HG03521 (cell line): Measurements from ENCODE around the gene GAL3ST1.
A peak's percentile ranks its signal among the peaks of the same experiment; 100 is the strongest.
"Not testable (repeated sequence)": the region's sequence is repeated elsewhere in the genome, so short reads cannot be mapped to it uniquely, and the experiment has no call there.

Source experiments
- ATAC-seq: cut with Tn5 transposase; IDR thresholded peaks from one replicate; pipeline ENCODE4 v1.9.1; 2021; ENCODE audit warnings: mild to moderate bottlenecking, moderate library complexity; ENCODE audit not compliant: unreplicated experiment

The GAL3ST1 gene

DNA sequence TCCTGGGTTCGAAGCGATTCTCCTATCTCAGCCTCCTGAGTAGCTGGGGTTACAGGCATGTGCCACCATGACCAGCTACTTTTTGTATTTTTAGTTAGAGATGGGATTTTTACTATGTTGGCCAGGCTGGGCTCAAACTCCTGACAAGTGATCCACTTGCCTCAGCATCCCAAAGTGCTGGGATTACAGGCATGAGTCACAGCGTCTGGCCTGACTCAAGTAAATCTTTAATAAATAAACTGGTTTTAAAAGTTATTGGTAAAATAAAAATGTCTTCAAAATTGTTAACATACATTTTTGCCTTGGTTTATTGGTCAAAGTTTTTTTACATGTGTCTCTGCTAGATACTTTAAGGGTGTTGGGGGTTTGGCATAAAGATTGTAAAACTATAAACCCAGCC, 24.5 kb upstream of the GAL3ST1 start:
- ATAC-seq = no peak

- ATAC-seq = no peak
Observed at GRCh38 chr22:30596886-30597285, 22.4 kb upstream of the GAL3ST1 start.

DNA sequence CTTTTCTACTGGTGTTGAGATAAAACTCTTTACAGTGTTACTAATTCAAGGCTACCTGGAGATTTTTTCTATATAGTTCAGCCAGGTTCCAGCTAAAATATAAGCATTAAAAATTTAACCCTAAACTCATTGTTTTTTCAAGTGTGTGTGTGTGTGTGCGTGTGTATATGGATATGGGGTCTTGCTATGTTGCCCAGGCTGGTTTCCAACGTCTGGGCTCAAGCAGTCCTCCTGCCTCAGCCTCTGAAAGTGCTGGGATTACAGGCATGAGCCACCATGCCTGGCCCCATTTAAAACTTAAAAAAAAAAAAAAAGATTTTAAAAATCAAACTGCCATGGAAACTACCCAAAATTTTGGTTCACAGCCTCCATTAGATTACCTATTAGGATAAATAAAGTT, 21.7 kb upstream of the GAL3ST1 start:
- no peak for ATAC-seq

DNA sequence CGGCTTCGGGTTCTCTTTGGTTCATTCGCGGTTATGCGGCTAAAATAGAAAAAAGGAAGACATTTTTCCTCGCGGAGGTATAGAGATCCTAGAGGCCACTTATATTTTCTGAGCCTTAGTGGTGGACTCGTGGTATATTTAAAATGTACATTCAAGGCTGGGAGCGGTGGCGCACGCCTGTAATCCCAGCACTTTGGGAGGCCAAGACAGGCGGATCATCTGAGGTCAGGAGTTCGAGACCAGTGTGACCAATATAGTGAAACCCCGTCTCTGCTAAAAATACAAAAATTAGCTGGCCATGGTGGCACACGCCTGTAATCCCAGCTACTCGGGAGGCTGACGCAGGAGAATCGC, 17.9 kb upstream of the GAL3ST1 start:
- not testable (repeated sequence) for ATAC-seq

DNA sequence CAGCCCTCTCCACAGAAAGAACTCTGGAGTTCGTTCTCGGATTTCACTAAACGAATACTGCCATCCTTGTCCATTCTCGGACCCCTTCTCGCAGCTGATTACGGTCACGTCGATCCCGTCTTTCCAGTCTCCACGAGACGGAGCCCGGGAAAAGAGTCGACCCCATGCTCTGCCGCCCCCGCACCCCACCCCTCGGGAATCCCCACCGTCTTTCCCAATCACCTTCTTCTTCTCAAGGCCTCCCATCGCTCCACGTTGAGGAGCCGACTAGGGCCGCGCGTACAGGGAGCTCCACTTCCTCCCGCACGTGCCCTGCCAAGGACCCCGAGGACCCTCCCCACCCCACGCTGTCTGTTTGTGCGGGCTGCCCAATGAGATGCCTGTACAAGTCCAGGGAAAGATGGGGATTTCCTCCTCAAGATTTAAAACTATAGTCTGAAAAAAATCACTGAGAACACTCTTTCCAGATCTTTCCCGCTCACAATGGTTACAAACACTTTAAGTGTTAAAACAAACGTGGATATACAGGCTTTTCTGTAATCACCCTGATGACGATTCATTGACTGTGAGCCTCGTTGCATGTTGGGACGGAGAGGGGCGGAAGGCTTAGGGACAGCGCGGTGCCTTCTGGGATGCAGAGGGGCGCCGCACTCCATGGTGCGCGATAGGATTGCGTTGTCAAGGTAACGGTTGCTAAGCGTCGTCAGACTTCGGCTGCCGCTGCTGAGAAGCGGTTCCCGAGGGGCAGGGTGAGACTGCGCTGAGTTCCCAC, 17.3 kb upstream of the GAL3ST1 start, which contains the start of gene PES1:
Gene PES1, minus strand, starts transcription at position 323 of the 772 bp plus-strand sequence. Its CDS starts 77 bp downstream, at position 246.
- ATAC-seq = peak; percentile 96

DNA sequence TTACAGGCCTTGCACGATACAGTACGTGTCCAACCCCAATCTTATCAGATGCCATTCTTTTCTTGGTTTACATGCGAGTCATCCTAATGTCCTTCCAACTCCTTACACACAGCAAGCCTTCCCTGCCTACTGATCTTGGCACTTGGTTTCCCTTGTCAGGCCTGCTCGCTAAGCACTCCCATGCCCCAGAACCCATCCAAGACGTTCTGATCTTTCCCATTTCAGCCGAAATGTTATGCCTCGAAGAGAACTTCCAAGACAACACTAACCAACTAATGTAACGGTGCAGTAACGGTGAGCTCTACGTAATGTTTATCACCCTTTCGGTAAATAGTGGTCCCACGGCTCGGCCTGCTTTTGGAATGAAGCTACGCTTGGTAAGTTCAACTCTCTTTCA, 16.7 kb upstream of the GAL3ST1 start:
- no peak for ATAC-seq

DNA sequence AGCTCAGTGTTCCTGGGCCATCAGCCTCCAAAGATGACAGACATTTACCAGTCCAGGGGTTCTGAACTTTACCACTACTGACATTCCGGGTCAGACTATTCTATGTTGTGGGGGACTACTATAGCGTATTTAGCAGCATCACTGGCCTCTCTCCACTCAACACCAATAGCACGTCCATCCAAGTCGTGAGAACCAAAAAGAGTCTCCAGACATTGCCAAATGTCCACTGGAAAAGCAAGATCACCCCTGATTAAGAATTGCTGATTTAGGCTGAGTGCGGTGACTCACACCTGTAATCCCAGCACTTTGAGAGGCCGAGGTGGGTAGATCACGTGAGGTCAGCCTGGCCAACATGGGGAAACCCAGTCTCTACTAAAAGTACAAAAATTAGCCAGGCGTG, 11.9 kb upstream of the GAL3ST1 start:
- no peak for ATAC-seq

DNA sequence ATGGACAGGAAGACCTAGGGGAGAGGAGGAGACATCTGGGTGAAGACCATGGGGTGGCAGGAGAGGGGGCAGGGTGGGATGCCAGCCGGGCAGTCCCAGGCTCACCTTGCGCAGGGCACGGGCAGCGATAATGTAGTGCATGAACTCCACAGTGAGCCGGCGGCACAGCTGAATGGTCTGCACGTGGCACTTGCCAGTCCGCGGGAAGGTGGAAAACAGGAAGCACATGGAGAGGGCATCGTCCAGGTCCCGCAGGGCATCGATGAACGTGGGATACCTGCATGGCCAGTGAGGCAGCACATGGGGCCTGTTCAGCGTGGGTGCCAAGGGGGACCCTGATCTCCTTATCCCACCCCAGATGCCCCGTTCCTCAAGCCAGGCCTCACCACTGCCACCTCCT, 10.0 kb upstream of the GAL3ST1 start:
- ATAC-seq = no peak

- no peak for ATAC-seq
Observed at GRCh38 chr22:30582788-30583545, 8.5 kb upstream of the GAL3ST1 start.

GRCh38 chr22:30582051-30582450, 7.6 kb upstream of the GAL3ST1 start:
- no peak for ATAC-seq

GRCh38 chr22:30580896-30581295, 6.4 kb upstream of the GAL3ST1 start:
- no peak for ATAC-seq

DNA sequence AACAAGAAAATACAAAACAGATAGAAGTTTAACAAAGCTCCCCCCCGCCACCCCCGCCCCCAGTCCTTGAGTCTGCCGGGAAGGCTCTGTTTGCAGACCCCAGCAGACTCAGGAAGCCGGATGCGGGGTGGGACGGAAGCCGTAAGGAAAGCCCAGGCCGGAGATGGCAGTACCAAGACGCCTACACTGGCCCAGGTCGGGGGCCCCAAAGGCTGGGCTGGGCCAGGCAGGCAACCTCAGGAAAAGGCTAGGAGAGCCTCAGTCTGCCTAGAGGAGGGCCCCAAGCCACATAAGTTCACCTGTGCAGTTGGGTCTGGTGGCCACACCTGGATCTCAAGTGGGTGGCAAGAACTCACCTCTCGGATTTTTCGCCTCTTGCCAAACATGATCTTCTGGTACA, 4.0 kb upstream of the GAL3ST1 start:
- ATAC-seq = no peak

- no peak for ATAC-seq
Observed at GRCh38 chr22:30575859-30576258, 1.4 kb upstream of the GAL3ST1 start.

DNA sequence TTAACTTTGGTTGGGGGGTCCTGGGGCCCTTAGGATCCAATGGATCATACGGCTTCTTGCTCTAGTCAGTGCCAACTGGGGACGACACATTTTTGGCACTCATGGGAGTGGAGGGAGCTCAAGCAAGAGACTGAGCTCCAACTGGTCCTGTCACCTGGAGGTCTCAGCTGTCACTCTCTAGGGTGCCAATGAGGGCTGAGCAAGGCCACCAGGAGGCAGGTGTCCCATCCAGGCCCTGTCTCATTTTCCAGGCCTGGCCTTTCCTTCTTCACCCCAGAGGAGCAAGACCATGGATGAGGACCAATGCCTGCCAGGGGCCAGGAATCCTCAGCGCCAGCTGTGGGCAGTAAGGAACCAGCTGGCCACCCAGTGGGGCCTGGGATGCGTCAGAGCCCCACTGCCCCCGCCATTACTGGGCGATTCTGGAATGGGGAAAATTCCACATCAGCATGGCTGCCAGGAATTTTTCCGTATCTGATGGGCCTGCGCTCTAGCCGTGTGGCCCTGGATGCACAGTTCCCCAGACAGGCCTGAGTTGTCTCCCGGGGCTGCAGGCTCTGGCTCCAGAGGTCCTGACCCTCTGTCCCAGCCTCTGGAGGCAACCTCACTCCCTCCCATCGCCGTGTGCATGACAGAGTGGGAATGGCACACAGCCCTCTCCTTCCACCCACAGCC, 669 bp upstream of the GAL3ST1 start:
- no peak for ATAC-seq

- ATAC-seq = no peak
Observed at GRCh38 chr22:30573594-30574094, 821 bp downstream of the GAL3ST1 start.

- no peak for ATAC-seq
Observed at GRCh38 chr22:30572840-30573593, 1.4 kb downstream of the GAL3ST1 start.

GRCh38 chr22:30572210-30572609, 2.3 kb downstream of the GAL3ST1 start:
- ATAC-seq = no peak

GRCh38 chr22:30569674-30570202, 4.7 kb downstream of the GAL3ST1 start:
- ATAC-seq = no peak

GRCh38 chr22:30568137-30568805, 6.2 kb downstream of the GAL3ST1 start:
- ATAC-seq = no peak

DNA sequence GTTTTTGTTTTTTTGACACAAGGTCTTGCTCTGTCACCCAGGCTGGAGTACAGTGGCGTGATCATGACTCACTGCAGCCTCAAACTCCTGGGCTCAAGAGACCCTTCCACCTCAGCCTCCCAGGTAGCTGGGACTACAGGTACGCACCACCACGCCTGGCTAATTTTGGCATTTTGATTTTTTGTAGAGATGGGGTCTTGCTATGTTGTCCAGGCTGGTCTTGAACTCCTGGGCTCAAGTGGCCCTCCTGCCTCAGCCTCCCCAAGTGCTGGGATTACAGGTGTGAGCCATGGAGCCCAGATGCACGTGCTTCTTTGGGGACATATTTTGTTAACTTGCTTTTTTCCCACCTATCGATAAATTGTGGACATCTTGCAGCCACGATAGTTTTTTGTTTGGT, 7.2 kb downstream of the GAL3ST1 start:
- ATAC-seq = not testable (repeated sequence)
